ENCODE data around the gene SEMA3F. TPM values are rescaled to one million over a fixed set of nuclear protein-coding genes. Genes with fewer than 3 reads are reported as not detected.

SEMA3F gene
- total RNA-seq, 1 donor from 2014 or later, result 65.6 TPM

GRCh38 chr3:50147447-50147846 is 7.7 kb upstream of the SEMA3F start:
- Histone ChIP-seq H3K36me3 (no peaks in the 10 kb centered on the region), H3K4me3 (no peak overlapping the region), H3K9me3 (no peaks in the 10 kb centered on the region), H3K4me1 (no peaks in the 10 kb centered on the region), H3K27me3 (no peaks in the 10 kb centered on the region), H3K27ac (no peak overlapping the region)
- TF ChIP-seq CTCF (IDR thresholded peaks at IDR 0.05), result no peak
- DNase-seq (no peak), ATAC-seq (no peak)
- intact Hi-C loops (cut with DNase I), result no loop called here

- H3K36me3 ChIP-seq, result no peaks in the 10 kb centered on the region
- no peaks in the 10 kb centered on the region for H3K9me3 ChIP-seq
- no peak overlapping the region for H3K4me3 ChIP-seq
- ATAC-seq (no peak), DNase-seq (no peak)
- intact Hi-C loops (cut with DNase I), result no loop called here
- no peak for TF ChIP-seq CTCF (IDR thresholded peaks at IDR 0.05)
- no peaks in the 10 kb centered on the region for H3K27me3 ChIP-seq
- H3K27ac ChIP-seq, result no peak overlapping the region
- H3K4me1 ChIP-seq, result no peaks in the 10 kb centered on the region
Measured at GRCh38 chr3:50147861-50148260, 7.3 kb upstream of the SEMA3F start.

GRCh38 chr3:50150404-50150750 is 4.7 kb upstream of the SEMA3F start:
- no peaks in the 10 kb centered on the region for H3K27me3 ChIP-seq
- peaks cover 6% of the 10 kb centered on the region for H3K4me1 ChIP-seq
- no peak for DNase-seq
- H3K27ac ChIP-seq, result no peak overlapping the region
- no peaks in the 10 kb centered on the region for H3K36me3 ChIP-seq
- no peak for TF ChIP-seq CTCF (IDR thresholded peaks at IDR 0.05)
- ATAC-seq, result no peak
- H3K9me3 ChIP-seq, result no peaks in the 10 kb centered on the region
- intact Hi-C loops (cut with DNase I), result no loop called here
- H3K4me3 ChIP-seq, result no peak overlapping the region

GRCh38 chr3:50150863-50151686 is 4.0 kb upstream of the SEMA3F start:
- Histone ChIP-seq H3K27ac (no peak overlapping the region), H3K27me3 (no peaks in the 10 kb centered on the region), H3K4me1 (peaks cover 13% of the 10 kb centered on the region), H3K9me3 (no peaks in the 10 kb centered on the region), H3K36me3 (no peaks in the 10 kb centered on the region), H3K4me3 (no peak overlapping the region)
- TF ChIP-seq CTCF (IDR thresholded peaks at IDR 0.05), result no peak
- intact Hi-C loops (cut with DNase I), result no loop called here
- no peak for DNase-seq
- no peak for ATAC-seq

GRCh38 chr3:50151728-50152127 is 3.4 kb upstream of the SEMA3F start:
- Histone ChIP-seq H3K27ac (no peak overlapping the region), H3K9me3 (no peaks in the 10 kb centered on the region), H3K36me3 (no peaks in the 10 kb centered on the region), H3K4me3 (no peak overlapping the region), H3K27me3 (no peaks in the 10 kb centered on the region), H3K4me1 (peaks cover 19% of the 10 kb centered on the region)
- ATAC-seq (no peak), DNase-seq (no peak)
- TF ChIP-seq CTCF (IDR thresholded peaks at IDR 0.05), result no peak
- intact Hi-C loops (cut with DNase I), result no loop called here
